GM21737 (cell line): ENCODE results near the gene MAB21L4.

Experiments used
- ATAC-seq: cut with Tn5 transposase; IDR thresholded peaks from one replicate; pipeline ENCODE4 v1.9.1; 2021; ENCODE audit warnings: mild to moderate bottlenecking, moderate library complexity; ENCODE audit not compliant: unreplicated experiment

Gene MAB21L4

DNA sequence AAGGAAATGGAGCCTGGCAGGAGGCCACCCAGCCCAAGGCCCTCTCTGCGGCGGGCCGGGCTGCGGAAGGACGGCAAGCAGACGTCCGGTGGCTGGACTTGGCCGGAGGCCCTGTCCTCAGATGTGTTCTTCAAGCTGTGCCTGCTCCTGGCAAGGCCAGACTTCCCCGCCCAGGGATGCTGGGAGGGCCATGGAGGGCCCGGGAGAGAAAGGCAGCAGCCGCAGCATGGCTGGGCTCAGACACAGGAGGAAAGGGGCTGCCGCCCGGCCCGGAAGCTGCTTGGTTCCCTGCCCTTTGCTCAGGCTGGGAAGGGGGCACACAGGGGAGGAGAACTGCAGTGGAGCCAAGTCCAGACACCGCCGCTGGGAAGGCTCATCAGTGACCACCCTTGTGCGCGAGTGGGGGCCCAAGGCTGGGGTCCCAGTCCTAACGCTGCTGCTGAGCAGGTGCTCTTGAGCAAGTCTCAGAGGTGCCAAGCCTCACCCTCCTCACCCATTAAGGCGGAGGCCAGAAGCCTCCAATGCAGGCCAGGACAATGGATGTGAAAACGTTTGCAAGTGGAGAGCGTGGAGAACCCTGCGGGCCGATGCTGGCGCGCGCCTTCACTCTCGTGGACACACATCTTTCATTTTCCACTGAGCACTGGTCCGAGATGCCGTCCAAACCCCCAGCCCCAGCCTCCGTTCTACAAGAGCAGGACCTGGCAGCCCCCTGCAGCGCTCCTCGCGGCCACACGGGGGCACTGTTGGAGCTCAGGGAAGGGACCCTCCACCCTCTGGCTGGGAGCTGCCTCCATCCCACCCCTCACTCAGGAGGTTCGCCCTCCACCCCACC, 18.1 kb upstream of the MAB21L4 start:
- ATAC-seq: no peak

DNA sequence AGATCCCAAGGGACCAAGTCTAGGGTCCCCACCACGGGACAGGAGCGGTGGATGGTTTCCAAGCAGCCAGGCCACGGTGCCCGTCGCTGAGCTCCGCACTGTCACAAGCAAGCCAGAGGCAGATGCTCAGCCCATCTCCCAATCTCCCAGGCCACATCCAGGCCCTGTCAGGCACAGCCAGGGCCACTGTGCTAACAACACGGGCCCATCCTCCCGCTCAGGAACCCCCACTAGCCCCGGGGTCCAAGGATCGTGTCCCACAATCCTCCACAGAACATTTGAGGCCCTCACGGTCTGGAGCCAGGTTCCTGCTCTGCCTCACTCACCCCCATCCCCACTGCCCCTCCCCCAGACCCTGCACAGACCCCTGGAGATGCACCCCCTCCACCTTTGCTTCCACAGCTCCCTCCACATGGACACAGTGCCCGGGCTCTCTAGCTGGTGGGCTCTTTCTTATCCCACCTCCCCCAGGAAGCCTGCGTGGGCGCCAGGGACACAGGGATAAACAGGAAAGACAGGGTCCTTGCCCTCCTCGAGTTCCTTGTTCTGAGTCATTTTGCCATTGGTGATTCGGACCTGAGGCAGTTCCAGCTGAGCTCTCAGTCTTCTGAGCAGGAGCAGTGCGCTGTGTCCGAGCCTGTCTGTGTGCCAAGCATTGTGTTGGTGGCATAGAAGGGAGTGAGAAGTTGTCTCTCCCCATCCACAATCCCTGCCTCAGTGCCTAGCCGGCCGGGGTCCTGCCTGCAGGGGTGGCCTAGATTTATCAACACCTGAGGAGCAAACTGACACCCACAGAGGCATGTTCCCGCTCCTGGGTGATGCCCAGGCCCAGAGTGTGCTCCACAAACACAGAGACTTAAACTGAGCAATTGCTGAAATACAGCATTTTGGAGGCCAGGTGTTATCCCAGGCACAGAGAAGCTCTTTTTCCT, 17.2 kb upstream of the MAB21L4 start:
- ATAC-seq: no peak

DNA sequence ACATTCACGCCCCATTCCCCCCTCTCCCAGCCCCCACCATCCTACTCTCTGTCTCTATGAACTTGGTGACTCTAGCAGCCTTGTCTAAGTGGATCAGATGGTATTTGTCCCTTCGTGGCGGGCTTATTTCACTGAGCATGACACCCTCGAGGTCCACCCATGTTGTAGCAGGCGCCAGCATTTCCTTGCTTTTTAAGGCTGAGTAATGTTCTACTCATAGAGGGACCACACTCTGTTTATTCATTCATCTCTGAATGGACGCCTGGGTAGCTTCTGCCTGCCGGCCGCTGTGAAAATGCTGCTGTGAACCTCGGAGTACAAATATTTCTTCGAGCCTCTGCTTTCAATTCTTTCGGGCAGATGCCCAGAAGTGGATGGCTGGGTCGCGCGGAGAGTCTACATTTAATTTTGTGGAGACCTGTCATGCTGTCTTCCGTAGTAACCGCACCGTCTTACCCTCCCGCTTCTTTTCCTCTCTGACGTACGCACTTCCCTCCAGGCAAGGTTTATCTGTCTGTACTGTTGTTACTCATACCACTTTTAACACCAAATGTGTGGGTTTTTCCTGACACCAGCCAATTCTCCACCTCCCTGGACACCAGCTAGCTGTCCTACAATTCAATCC, 15.8 kb upstream of the MAB21L4 start:
- ATAC-seq: no peak

DNA sequence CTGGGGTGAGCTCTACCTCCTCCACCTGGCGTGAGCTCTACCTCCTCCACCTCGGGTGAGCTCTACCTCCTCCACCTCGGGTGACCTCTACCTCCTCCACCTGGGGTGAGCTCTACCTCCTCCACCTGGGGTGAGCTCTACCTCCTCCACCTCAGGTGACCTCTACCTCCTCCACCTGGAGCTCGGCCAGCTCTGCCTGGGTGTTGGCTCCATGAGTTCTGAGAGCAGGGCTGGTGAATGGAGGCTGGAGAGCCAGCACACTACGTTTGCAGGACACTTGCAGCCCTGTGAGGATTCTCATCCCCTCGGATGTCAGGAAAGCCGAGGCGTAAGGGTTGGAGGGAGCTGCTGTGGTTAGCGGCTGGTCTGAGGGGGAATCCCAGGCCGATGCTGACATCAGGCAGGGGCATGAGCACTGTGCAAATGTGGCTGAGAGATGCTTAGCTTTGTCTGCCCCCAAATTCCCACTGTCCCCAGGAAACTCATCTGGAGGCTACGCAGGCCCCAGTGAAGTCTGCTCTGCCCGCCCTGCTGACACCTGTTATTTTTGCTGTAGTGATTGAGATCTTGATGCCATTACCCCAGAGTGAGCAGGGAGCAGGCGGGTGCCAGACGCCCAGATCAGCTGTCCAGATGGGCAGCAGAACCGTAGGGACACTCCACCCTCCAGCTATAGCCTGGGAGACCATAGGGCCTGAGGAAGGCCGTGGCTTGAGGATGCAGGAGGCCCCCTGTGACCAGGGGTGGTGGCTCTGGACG, 13.4 kb upstream of the MAB21L4 start:
- ATAC-seq: no peak

DNA sequence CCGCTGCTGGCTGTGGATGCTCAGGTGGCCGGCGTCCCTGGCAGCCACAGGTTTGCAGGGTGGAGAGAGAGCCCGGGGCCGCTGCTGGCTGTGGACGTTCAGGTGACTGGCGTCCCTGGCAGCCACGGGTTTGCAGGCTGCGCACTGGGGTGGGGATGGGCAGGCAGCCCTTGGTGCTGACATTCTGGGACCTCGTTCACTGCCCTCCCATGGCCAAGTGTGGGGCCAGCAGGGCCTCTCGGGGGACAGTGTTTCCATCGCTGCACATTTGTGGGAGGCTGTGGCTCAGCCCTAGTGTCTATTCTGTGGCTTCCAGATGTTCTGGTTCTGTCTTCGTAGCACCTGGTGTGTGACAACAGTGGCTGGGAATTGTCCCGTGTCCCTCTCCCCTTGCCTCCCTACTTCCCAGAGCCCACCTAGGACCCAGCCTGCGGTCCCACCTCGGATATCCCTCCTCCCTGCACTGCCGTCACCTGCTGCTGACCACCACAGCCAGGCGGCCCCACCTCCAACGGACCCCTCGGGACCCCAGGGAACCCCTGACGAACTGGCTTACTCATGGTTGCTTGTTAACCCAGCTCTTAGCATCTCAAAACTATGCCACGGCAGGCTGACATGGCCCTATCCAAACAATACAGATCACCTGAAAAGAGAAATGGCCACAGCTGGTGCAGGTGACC, 11.1 kb upstream of the MAB21L4 start:
- no peak for ATAC-seq

DNA sequence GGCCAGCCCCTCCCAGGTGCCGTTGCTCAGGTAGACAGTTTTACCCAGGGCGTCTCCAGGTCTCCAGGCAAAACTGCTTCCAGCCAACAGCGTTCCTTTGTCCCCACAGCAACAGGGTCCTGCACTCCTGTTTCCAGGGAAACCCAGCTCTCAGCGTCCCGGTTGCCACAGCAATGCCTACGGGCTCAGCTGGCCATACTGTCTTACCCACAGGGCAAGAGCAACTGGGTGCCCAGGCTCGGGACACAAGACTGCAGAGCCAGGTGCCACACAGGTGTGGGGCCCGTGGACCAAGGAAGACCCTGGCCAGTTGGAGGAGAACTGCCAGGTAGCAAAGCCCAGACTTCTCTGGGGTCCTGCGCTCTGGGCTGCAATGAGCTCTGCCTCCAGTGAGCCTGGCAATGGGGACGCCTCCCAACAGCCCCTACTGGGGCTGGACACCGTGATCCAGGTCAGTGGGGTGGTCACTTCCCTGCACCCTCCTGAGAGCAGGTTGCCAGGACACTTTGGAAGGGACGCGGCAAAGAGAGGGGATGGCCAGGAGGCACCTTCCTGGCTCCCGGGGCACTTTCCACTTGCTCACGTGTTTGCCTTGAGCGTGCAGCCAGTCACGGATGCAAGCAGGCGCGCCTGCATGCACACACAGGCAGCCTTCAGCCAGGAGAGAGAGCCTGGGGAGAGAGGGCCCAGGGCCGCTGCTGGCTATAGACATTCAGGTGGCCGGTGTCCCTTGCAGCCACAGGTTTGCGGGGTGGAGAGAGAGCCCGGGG, 10.4 kb upstream of the MAB21L4 start, which contains the start of gene CROCC2:
Gene CROCC2, plus strand, starts transcription at position 196 of the 770 bp plus-strand sequence. Its CDS starts 178 bp downstream, at position 374.
- no peak for ATAC-seq

DNA sequence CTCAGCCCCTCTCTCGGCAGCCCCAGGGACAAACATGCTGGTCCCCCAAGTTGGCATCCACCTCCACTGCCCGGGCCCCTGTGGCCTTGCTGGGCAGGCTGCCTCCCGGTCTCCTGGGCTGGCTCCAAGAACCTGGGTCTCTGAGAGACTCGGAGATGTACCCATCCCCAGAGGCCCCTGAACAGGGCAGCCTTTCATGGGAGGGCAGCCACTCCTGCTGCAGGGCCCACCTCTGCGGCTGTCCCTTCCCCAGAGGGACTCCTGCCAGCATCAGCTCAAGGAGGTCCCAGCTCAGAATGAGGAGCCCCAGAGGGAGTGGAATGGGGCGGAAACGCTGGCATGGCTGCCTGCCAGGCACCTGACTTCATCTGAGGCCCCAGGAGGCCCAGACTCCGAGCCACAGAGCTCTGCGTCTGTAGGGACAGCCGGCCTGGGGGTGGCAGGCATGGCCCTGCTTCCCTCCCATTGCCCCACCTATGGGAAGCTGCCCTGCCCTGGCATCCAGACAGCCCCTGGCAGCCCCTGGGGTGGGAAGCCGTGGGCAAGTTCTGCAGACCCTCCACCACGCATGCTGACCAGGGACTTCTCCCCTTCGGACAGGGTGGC, 9.3 kb upstream of the MAB21L4 start:
- no peak for ATAC-seq

DNA sequence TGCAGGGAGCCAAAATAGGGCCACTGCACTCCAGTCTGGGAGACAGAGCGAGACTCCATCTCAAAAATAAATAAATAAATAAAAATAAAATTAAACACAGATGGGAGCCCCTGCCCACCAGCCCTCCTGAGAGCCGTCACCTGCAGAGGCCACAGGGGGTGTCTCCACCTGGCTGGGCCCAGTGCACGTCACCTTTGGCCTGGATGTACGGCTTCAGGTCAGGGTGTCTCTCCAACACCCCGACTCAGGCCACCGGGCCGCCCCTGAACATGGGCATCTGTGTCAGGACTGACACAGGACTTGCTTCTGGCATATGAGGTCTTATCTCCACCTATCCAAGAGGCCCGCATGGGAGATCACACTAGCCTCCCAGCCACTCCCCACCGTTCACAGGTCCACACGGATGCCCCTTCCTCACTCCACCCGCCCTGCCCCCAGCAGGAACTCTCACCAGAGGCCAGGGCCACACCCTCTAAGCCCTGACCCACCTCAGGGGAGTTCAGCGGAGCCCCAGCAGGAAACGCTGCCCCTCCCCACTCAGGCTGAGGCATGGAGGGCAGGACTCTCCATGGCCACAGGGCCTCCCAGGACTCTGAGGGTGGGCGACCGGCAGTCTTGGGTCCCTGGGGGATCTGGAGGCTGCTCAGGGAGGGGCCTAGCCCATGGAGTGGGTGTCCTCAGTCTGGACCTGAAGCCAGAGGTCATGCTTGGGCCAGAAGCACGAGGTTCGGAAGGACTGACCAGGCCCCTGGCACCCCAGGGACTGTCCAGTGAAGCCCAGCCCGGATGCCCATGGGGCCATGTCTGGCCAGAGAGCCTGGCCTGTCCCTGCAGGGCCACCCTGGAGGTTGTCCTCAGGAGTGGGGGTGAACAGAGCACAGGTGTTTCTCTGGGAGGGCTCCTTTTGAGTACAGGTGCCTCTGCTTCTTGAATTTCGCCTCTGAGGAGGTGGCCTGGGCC, 8.5 kb upstream of the MAB21L4 start:
- no peak for ATAC-seq

DNA sequence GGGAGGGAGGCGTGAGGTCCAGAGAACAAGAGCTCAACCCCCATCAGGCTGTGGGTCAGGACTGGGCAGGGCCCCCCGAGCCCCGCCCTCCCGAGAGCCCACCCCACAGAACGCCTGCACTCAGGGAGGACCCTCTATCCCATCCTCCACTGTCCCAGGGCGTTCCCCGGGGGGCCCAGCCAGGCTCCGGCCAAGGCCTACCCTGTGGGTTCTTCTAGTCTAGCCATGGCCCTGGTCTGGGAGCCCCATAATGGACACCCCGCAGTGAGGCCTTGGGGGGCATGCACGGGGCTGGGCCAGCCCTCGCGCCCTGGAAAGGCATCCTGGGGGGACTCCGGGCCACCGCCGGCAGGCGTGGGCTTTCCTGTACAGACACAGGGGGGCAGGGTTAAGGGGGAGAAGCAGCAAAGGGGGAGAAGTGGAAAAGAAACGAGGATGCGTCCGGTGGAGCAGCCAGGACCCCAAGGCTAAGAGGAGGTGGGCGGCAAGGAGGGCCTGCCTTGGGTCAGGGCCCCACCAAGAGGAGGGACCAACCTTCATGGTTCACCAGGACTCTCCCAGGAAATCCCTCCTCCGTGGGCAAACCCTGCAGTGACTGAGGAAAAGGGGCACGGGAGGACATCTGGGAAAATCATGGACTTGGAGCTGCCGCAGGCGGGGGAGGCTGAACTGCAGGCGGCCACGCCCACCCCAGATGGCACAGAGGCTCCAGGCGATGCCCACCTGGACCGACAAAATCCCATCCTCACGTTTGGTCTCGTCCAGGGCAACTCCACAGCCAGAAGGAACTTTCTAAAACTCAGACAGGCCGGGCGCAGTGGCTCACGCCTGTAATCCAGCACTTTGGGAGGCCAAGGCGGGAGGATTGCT, 7.5 kb upstream of the MAB21L4 start:
- ATAC-seq: no peak

DNA sequence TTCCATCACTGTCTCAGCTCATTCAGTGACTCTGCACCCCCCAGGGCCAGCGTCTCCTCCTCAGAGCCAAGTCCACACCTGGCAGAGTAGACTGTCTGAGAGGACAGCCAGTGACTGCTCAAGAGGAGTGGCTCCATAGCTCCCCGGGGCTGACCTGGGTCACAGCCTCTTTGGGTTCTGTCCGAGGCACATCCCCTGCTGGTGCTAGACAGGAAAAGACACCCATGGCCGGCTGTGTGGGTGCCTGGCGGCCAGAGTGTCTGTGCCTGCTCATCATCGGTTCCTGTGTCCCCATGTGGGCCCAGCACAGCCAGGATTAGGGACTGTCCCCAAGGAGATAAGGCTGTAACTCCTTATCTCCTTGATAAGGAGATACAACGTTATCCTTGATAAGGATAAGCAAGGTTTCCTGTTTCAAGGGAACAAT, 6.7 kb upstream of the MAB21L4 start:
- no peak for ATAC-seq

DNA sequence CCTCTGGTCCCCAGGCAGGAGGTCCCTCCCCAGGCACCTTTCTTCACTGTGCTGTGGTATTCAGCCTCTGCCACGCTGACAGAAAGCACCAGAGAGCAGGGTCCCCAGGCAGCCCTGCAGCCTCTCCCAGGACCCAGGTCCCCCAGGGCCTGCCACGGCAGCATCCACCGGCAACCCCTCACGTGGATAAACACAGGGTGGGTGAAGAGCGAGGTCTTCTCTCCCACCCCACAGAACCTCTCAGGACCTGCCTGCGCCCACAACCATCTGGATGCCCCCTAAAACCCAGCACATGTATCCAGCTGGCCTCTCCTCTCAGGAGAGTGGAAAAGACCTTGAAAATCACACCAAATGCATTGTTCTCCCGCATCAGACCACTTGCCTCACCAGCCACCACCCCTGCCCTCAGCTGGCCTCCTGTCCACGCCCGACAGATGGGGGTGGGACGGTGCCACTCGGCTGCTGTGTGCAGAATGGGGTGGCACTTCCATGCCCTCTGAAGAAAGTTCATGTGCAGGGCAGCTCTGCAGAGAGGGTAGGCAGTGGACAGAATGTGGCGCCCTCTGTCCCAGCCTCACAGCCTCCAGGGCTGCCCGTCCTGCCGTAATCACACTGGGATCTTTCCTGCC, 6.1 kb upstream of the MAB21L4 start:
- no peak for ATAC-seq

DNA sequence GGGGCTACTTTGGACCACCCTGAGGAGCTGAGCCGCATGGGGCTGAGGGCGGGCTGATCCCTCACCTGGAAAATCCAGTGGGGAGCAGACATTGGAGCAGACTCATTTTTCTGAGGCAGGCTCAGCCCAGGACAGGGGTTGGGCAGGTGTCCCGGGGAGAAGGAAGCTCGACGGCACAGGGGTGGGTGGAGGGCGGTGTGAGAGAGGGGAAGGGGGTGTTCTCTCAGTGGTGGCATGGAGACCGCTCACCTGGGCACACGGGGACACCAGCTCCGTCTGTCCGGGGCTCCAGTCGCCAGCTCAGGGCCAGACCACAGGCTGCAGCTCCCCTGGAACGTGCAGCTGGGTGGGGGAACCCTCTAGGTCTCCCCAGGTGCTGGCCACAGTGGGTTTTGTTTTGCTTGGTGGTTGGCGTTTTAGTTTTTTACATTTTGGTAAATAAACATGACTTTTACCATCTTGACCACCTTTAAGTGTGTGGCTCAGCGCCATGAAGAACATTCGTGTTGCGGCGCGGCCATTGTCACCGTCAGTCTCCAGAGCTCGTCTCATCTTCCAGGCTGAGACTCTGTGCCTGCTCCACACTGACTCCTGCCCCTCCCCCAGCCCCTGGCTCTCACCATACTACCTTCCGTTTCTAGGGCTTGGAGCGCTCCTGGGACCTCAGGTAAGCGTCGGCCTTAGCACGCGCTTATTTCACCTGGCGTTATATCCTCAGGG, 4.3 kb upstream of the MAB21L4 start:
- ATAC-seq: no peak

DNA sequence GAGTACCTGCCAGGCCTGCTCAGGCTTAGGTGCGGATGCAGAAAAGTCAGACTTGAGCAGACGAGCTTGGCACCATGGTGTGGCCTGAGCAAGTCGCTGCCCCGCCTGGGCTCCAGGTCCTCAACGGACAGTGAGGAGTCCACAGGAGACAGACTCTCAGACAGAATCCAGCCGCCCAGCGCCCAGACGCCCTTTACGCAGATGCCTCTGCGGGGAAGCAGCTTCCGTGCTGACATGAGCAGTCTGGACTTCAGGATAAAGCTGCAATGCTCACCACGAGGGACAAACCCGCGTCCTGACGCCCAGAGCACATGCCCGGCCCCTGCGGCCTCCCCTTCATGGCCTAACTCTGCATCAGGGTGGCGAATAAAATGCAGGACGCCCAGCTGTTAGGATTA, 3.5 kb upstream of the MAB21L4 start:
- ATAC-seq: no peak

DNA sequence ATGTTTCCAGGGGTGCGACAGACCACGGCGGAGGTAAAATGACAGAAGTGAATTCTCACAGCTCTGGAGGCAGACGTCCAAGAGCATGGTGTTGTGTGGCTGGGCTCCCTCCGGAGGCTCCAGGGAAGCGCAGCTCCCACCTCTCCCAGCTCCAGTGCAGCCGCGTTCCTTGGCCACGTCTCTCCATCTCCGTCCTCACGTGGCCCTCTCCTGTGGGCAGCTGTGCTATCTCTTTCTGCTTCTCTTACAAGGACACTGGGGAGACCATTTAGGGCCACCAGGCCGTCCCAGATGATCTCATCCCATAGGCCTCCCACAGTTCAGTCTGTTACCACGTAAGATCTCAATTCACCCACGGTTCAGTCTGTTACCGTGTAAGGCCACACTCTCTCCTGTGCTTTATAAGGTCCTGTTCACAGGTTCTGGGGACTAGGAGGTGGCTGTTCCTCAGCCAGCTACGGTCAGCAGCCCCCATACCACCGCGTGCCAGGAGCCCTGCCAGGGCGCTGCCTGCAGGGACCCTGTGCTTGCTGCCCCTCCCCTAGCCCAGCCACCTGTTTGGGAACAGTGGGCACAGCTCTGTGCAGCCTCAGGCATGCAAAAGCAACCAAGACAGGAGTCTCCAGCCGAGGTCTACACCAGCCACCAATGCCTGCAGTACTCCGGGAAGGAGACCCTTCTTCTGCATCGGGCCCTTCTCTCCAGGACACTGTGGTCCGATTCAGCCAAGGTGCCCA, 2.9 kb upstream of the MAB21L4 start:
- no peak for ATAC-seq
